ENCODE results near the gene FOXK1.

Gene FOXK1

GRCh38 chr7:4789194-4790077 is 107.3 kb downstream of the FOXK1 start:
- no peaks in the 10 kb centered on the region for H3K4me1 ChIP-seq (ENCODE audit: control insufficient read depth, insufficient read depth, low read length)

DNA sequence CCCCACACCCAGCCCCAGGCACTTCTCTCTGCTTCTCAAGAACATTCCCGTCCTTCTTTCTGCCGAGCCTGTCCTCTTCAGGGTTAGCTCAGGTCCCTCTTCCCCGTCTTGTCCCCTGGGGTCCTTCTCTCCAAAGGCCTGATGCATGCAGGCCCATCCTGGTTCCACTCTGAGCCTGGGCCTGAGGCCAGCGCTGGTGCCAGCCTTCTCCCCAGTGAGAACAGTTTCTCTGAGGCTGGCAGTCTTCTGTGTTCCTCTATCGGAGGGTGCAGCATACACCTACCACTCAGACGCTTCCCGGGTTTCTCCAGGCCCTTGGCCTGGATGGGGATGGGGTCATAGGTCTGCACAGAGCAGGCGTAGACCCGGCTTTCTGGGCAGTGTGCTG is 108.0 kb downstream of the FOXK1 start:
- ChIA-PET POLR2A (interaction anchor here (1.1 kb wide), 1 partner anchor 184 kb away, joined by 3 read pairs; no protein-coding TSS in a partner anchor), CTCF (no interaction called here)
- H3K36me3 ChIP-seq (ENCODE audit: control insufficient read depth in 2 of 2, insufficient read depth in 1 of 2, low read length in 2 of 2): peaks cover 0 to 47% of the 10 kb centered on the region in 2 experiments; a peak in 1 of 3 replicates
- H3K27ac ChIP-seq (ENCODE audit: extremely low read depth, low read depth, low read length): no peak overlapping the region
- no peaks in the 10 kb centered on the region; the same call in 1 of the 2 replicates for H3K4me1 ChIP-seq (ENCODE audit: control insufficient read depth, insufficient read depth, low read length)
- TF ChIP-seq ZNF184 (tag by site-specific recombination; IDR thresholded peaks at IDR 0.05) (no peak), ZBTB7A (tag by site-specific recombination; IDR thresholded peaks at IDR 0.05; ENCODE audit: low read depth) (no peak), ZNF473 (tag by site-specific recombination; IDR thresholded peaks at IDR 0.05) (no peak), ZNF175 (tag by site-specific recombination; IDR thresholded peaks at IDR 0.05) (no peak)
- TF ChIP-seq, protein P1, sequence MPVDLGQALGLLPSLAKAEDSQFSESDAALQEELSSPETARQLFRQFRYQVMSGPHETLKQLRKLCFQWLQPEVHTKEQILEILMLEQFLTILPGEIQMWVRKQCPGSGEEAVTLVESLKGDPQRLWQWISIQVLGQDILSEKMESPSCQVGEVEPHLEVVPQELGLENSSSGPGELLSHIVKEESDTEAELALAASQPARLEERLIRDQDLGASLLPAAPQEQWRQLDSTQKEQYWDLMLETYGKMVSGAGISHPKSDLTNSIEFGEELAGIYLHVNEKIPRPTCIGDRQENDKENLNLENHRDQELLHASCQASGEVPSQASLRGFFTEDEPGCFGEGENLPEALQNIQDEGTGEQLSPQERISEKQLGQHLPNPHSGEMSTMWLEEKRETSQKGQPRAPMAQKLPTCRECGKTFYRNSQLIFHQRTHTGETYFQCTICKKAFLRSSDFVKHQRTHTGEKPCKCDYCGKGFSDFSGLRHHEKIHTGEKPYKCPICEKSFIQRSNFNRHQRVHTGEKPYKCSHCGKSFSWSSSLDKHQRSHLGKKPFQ (tag by site-specific recombination; IDR thresholded peaks at IDR 0.05): no peak
- TF ChIP-seq, protein P2, sequence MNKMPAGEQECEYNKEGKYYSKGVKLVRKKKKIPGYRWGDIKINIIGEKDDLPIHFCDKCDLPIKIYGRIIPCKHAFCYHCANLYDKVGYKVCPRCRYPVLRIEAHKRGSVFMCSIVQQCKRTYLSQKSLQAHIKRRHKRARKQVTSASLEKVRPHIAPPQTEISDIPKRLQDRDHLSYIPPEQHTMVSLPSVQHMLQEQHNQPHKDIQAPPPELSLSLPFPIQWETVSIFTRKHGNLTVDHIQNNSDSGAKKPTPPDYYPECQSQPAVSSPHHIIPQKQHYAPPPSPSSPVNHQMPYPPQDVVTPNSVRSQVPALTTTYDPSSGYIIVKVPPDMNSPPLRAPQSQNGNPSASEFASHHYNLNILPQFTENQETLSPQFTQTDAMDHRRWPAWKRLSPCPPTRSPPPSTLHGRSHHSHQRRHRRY (tag by site-specific recombination; IDR thresholded peaks at IDR 0.05): no peak
- TF ChIP-seq, protein P3, sequence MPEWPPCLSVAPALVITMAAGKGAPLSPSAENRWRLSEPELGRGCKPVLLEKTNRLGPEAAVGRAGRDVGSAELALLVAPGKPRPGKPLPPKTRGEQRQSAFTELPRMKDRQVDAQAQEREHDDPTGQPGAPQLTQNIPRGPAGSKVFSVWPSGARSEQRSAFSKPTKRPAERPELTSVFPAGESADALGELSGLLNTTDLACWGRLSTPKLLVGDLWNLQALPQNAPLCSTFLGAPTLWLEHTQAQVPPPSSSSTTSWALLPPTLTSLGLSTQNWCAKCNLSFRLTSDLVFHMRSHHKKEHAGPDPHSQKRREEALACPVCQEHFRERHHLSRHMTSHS (tag by site-specific recombination; IDR thresholded peaks at IDR 0.05): no peak
- no peaks in the 10 kb centered on the region for H3K9me3 ChIP-seq (ENCODE audit: control insufficient read depth, insufficient read depth, low read depth, low read length)
- no peak overlapping the region for H3K4me3 ChIP-seq (ENCODE audit: low read depth, low read length)

More at GRCh38 chr7:4789194-4790077, 107.3 kb downstream of the FOXK1 start:
- no peak overlapping the region for H3K27ac ChIP-seq (ENCODE audit: extremely low read depth, low read depth, low read length)
- TF ChIP-seq ZNF350 (tag by site-specific recombination; IDR thresholded peaks at IDR 0.05): no peak
- no peak for TF ChIP-seq ZSCAN4 (tag by site-specific recombination; IDR thresholded peaks at IDR 0.05)
- no peak for TF ChIP-seq ZNF791 (tag by site-specific recombination; IDR thresholded peaks at IDR 0.05)
- no peak for TF ChIP-seq IKZF3 (tag by site-specific recombination; IDR thresholded peaks at IDR 0.05)
- TF ChIP-seq ZSCAN5A (tag by site-specific recombination; IDR thresholded peaks at IDR 0.05): no peak
- TF ChIP-seq OVOL3 (tag by site-specific recombination; IDR thresholded peaks at IDR 0.05): no peak
- TF ChIP-seq ZNF404 (tag by site-specific recombination; IDR thresholded peaks at IDR 0.05): no peak
- no peak for TF ChIP-seq ZNF514 (tag by site-specific recombination; IDR thresholded peaks at IDR 0.05)
- no peak for TF ChIP-seq ZFP37 (tag by site-specific recombination; IDR thresholded peaks at IDR 0.05)
- TF ChIP-seq KLF16 (tag by site-specific recombination; IDR thresholded peaks at IDR 0.05): no peak
- no peak for TF ChIP-seq ZNF473 (tag by site-specific recombination; IDR thresholded peaks at IDR 0.05)
- no peak for TF ChIP-seq ZXDB (tag by site-specific recombination; IDR thresholded peaks at IDR 0.05)
- no peak for TF ChIP-seq ZNF23 (tag by site-specific recombination; IDR thresholded peaks at IDR 0.05; ENCODE audit: borderline replicate concordance)
- no peak for TF ChIP-seq MYNN (tag by site-specific recombination; IDR thresholded peaks at IDR 0.05; ENCODE audit: borderline replicate concordance)
- no peak for TF ChIP-seq SP3 (tag by site-specific recombination; IDR thresholded peaks at IDR 0.05)
- TF ChIP-seq ZNF792 (tag by site-specific recombination; IDR thresholded peaks at IDR 0.05): no peak
- H3K4me3 ChIP-seq (ENCODE audit: low read depth, low read length): no peak overlapping the region
- CTCF ChIA-PET: interaction anchor here (1.5 kb wide), 1 partner anchor 8 kb away, joined by 5 read pairs; no protein-coding TSS in a partner anchor
- H3K9me3 ChIP-seq (ENCODE audit: control insufficient read depth, insufficient read depth, low read depth, low read length): no peaks in the 10 kb centered on the region
- peaks cover 0 to 47% of the 10 kb centered on the region in 2 experiments; a peak in 1 of 3 replicates for H3K36me3 ChIP-seq (ENCODE audit: control insufficient read depth in 2 of 2, insufficient read depth in 1 of 2, low read length in 2 of 2)
- POLR2A ChIA-PET: interaction anchor here (1.1 kb wide), 1 partner anchor 184 kb away, joined by 3 read pairs; no protein-coding TSS in a partner anchor
